SK-N-SH treated with all-trans-retinoic acid at 6 μM for 48 hours (cell line): ENCODE results near the gene SLC10A1.

Source experiments
- ATAC-seq: fragments of 200-7000 bp; cut with Tn5 transposase; 3 replicates; pipeline ENCODE4 v1.9.1; 2020; ENCODE audit warnings: mild to moderate bottlenecking, moderate library complexity
- ARNTL ChIP-seq: fragments of 450-650 bp; formaldehyde crosslinking; IDR thresholded peaks from 2 replicates; pipeline ENCODE4 v1.5.0; 2020; ENCODE audit warnings: low read depth, mild to moderate bottlenecking, moderate library complexity, borderline replicate concordance
- BACH2 ChIP-seq: fragments of 250-450 bp; sonication (Bioruptor Pico); IDR thresholded peaks from 2 replicates; pipeline ENCODE4 v1.9.0; 2021; ENCODE audit warnings: mild to moderate bottlenecking, borderline replicate concordance
- CREB5 ChIP-seq: fragments of 250-450 bp; sonication (Bioruptor Pico); IDR thresholded peaks from 2 replicates; pipeline ENCODE4 v1.5.1; 2020; ENCODE audit warnings: low read depth, mild to moderate bottlenecking, moderate library complexity
- CSDC2 ChIP-seq: fragments of 250-450 bp; sonication (Bioruptor Pico); IDR thresholded peaks from 2 replicates; pipeline ENCODE4 v1.5.0; 2020; ENCODE audit warnings: mild to moderate bottlenecking, moderate library complexity
- ESRRG ChIP-seq: fragments of 250-450 bp; sonication (Bioruptor Pico); IDR thresholded peaks from 2 replicates; pipeline ENCODE4 v1.6.1; 2021; ENCODE audit warnings: mild to moderate bottlenecking
- ISL1 ChIP-seq: fragments of 250-450 bp; sonication (Bioruptor Pico); IDR thresholded peaks from 2 replicates; pipeline ENCODE4 v2.1.2; 2022; ENCODE audit warnings: mild to moderate bottlenecking, moderate library complexity
- OSR1 ChIP-seq: fragments of 250-450 bp; sonication (Bioruptor Pico); IDR thresholded peaks from 2 replicates; pipeline ENCODE4 v1.8.0; 2022; ENCODE audit warnings: moderate library complexity, mild to moderate bottlenecking, inconsistent platforms
- POU6F1 ChIP-seq: fragments of 250-450 bp; sonication (Bioruptor Pico); IDR thresholded peaks from 2 replicates; pipeline ENCODE4 v1.8.0; 2021; ENCODE audit warnings: low read depth, mild to moderate bottlenecking, moderate library complexity, borderline replicate concordance
- PPARA ChIP-seq: fragments of 250-450 bp; sonication (Bioruptor Pico); IDR thresholded peaks from 2 replicates; pipeline ENCODE4 v1.5.0; 2020; ENCODE audit warnings: mild to moderate bottlenecking, borderline replicate concordance
- RARB ChIP-seq: fragments of 250-450 bp; sonication (Bioruptor Pico); IDR thresholded peaks from 2 replicates; pipeline ENCODE4 v1.8.0; 2021; ENCODE audit warnings: mild to moderate bottlenecking, moderate library complexity
- SNAI2 ChIP-seq: fragments of 250-450 bp; sonication (Bioruptor Pico); IDR thresholded peaks from 2 replicates; pipeline ENCODE4 v1.5.0; 2020; ENCODE audit warnings: mild to moderate bottlenecking, moderate library complexity
- TCF4 ChIP-seq: fragments of 250-450 bp; sonication (Bioruptor Pico); IDR thresholded peaks from 2 replicates; pipeline ENCODE4 v1.8.0; 2021; ENCODE audit warnings: mild to moderate bottlenecking, moderate library complexity, borderline replicate concordance
- TOX ChIP-seq: fragments of 250-450 bp; sonication (Bioruptor Pico); IDR thresholded peaks from 2 replicates; pipeline ENCODE4 v1.8.0; 2021; ENCODE audit warnings: mild to moderate bottlenecking, moderate library complexity, borderline replicate concordance
- ZFP3 ChIP-seq: fragments of 250-450 bp; sonication (Bioruptor Pico); IDR thresholded peaks from 2 replicates; pipeline ENCODE4 v1.5.0; 2020; ENCODE audit warnings: mild to moderate bottlenecking, moderate library complexity
- ZFP30 ChIP-seq: fragments of 450-650 bp; formaldehyde crosslinking; IDR thresholded peaks from 2 replicates; pipeline ENCODE4 v1.5.0; 2022; ENCODE audit warnings: mild to moderate bottlenecking, moderate library complexity
- ZNF565 ChIP-seq: fragments of 450-650 bp; formaldehyde crosslinking; conservative IDR thresholded peaks from 2 replicates; pipeline ENCODE4 v1.5.0; 2020; ENCODE audit warnings: low read depth, mild to moderate bottlenecking, moderate library complexity
- ZNF70 ChIP-seq: fragments of 450-650 bp; formaldehyde crosslinking; IDR thresholded peaks from 2 replicates; pipeline ENCODE4 v1.5.0; 2020; ENCODE audit warnings: mild to moderate bottlenecking, moderate library complexity
- ZNF8 ChIP-seq: fragments of 450-650 bp; formaldehyde crosslinking; IDR thresholded peaks from 2 replicates; pipeline ENCODE4 v1.5.0; 2020; ENCODE audit warnings: mild to moderate bottlenecking, moderate library complexity
- TF ChIP-seq, protein P1 (sequence below): fragments of 250-450 bp; sonication (Bioruptor Pico); IDR thresholded peaks from 2 replicates; pipeline ENCODE4 v1.5.1; 2021; ENCODE audit warnings: mild to moderate bottlenecking, moderate library complexity
- TF ChIP-seq, protein P2 (sequence below): fragments of 250-450 bp; sonication (Bioruptor Pico); IDR thresholded peaks from 2 replicates; pipeline ENCODE4 v1.8.0; 2020; ENCODE audit warnings: mild to moderate bottlenecking, moderate library complexity, borderline replicate concordance
- TF ChIP-seq, protein P3 (sequence below): fragments of 250-450 bp; sonication (Bioruptor Pico); IDR thresholded peaks from 2 replicates; pipeline ENCODE4 v1.5.0; 2020; ENCODE audit warnings: mild to moderate bottlenecking, moderate library complexity

The SLC10A1 gene

GRCh38 chr14:69772082-69773017 lies 24.7 kb downstream of the SLC10A1 start:
- ATAC-seq = no peak
- TF ChIP-seq ZNF70 (CRISPR knock-in tag) (no peak), RARB (CRISPR knock-in tag) (no peak), ESRRG (CRISPR knock-in tag) (no peak), ZNF8 (CRISPR knock-in tag) (no peak), OSR1 (CRISPR knock-in tag) (no peak), SNAI2 (CRISPR knock-in tag) (no peak), TOX (CRISPR knock-in tag) (no peak), ZFP30 (CRISPR knock-in tag) (no peak), TCF4 (CRISPR knock-in tag) (no peak), PPARA (CRISPR knock-in tag) (no peak), ZNF565 (CRISPR knock-in tag) (no peak), ZFP3 (CRISPR knock-in tag) (no peak)
- TF ChIP-seq, protein P1, sequence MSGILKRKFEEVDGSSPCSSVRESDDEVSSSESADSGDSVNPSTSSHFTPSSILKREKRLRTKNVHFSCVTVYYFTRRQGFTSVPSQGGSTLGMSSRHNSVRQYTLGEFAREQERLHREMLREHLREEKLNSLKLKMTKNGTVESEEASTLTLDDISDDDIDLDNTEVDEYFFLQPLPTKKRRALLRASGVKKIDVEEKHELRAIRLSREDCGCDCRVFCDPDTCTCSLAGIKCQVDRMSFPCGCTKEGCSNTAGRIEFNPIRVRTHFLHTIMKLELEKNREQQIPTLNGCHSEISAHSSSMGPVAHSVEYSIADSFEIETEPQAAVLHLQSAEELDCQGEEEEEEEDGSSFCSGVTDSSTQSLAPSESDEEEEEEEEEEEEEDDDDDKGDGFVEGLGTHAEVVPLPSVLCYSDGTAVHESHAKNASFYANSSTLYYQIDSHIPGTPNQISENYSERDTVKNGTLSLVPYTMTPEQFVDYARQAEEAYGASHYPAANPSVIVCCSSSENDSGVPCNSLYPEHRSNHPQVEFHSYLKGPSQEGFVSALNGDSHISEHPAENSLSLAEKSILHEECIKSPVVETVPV (CRISPR knock-in tag) = no peak
- TF ChIP-seq, protein P2, sequence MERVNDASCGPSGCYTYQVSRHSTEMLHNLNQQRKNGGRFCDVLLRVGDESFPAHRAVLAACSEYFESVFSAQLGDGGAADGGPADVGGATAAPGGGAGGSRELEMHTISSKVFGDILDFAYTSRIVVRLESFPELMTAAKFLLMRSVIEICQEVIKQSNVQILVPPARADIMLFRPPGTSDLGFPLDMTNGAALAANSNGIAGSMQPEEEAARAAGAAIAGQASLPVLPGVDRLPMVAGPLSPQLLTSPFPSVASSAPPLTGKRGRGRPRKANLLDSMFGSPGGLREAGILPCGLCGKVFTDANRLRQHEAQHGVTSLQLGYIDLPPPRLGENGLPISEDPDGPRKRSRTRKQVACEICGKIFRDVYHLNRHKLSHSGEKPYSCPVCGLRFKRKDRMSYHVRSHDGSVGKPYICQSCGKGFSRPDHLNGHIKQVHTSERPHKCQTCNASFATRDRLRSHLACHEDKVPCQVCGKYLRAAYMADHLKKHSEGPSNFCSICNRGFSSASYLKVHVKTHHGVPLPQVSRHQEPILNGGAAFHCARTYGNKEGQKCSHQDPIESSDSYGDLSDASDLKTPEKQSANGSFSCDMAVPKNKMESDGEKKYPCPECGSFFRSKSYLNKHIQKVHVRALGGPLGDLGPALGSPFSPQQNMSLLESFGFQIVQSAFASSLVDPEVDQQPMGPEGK (CRISPR knock-in tag) = no peak
- TF ChIP-seq, protein P3, sequence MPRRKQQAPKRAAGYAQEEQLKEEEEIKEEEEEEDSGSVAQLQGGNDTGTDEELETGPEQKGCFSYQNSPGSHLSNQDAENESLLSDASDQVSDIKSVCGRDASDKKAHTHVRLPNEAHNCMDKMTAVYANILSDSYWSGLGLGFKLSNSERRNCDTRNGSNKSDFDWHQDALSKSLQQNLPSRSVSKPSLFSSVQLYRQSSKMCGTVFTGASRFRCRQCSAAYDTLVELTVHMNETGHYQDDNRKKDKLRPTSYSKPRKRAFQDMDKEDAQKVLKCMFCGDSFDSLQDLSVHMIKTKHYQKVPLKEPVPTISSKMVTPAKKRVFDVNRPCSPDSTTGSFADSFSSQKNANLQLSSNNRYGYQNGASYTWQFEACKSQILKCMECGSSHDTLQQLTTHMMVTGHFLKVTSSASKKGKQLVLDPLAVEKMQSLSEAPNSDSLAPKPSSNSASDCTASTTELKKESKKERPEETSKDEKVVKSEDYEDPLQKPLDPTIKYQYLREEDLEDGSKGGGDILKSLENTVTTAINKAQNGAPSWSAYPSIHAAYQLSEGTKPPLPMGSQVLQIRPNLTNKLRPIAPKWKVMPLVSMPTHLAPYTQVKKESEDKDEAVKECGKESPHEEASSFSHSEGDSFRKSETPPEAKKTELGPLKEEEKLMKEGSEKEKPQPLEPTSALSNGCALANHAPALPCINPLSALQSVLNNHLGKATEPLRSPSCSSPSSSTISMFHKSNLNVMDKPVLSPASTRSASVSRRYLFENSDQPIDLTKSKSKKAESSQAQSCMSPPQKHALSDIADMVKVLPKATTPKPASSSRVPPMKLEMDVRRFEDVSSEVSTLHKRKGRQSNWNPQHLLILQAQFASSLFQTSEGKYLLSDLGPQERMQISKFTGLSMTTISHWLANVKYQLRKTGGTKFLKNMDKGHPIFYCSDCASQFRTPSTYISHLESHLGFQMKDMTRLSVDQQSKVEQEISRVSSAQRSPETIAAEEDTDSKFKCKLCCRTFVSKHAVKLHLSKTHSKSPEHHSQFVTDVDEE = no peak

DNA sequence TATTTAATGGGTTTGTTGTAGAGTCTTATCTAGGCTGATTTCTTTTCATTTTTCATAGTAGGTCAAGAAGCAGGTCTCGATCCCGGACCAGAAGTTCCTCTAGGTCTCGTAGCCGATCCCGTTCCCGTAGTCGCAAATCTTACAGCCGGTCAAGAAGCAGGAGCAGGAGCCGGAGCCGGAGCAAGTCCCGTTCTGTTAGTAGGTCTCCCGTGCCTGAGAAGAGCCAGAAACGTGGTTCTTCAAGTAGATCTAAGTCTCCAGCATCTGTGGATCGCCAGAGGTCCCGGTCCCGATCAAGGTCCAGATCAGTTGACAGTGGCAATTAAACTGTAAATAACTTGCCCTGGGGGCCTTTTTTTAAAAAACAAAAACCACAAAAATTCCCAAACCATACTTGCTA lies 25.9 kb downstream of the SLC10A1 start:
- TF ChIP-seq ARNTL (CRISPR knock-in tag) (no peak), ISL1 (CRISPR knock-in tag) (no peak), TOX (CRISPR knock-in tag) (no peak), ZNF8 (CRISPR knock-in tag) (no peak), ZFP30 (CRISPR knock-in tag) (no peak), CSDC2 (CRISPR knock-in tag) (no peak), SNAI2 (CRISPR knock-in tag) (no peak), OSR1 (CRISPR knock-in tag) (no peak)
- ATAC-seq = no peak

DNA sequence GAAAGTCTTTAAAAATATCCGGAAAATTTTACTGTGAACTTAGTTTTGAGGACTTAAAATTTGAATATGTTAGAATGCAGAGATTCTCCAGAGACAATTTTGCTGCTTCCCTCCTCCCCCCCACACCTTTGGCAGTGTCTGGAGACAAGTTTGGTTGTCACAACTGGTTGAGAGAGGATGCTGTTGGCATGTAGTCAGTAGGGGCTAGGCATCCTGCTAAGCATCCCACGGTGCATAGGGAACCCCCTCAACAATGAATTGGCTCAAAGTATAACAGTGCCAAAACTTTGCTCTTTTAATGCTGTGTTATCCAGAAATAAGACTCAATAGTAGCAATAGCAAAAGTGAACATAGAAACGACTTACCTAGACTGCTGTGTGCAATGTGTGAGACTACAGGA lies 26.5 kb downstream of the SLC10A1 start:
- no peak for TF ChIP-seq CREB5 (CRISPR knock-in tag)
- no peak for TF ChIP-seq CSDC2 (CRISPR knock-in tag)
- TF ChIP-seq ZNF8 (CRISPR knock-in tag) = no peak
- TF ChIP-seq RARB (CRISPR knock-in tag) = no peak
- no peak for TF ChIP-seq ZNF565 (CRISPR knock-in tag)
- no peak for TF ChIP-seq BACH2 (CRISPR knock-in tag)
- no peak for TF ChIP-seq PPARA (CRISPR knock-in tag)
- TF ChIP-seq POU6F1 (CRISPR knock-in tag) = no peak
- TF ChIP-seq, protein P1 (CRISPR knock-in tag) = no peak
- no peak for ATAC-seq
